Mesendoderm (in vitro differentiated cells): ENCODE results near the gene ZGLP1.

Experiments used
- DNase-seq: peaks from one replicate; pipeline ENCODE4 v3.0.0; 2013
- H2AK5ac ChIP-seq: 2 replicates; pipeline ENCODE4 v1.6.1; 2013; ENCODE audit warnings: low read length, inconsistent platforms
- H2BK120ac ChIP-seq: 2 replicates; pipeline ENCODE4 v1.6.1; 2013; ENCODE audit warnings: low read depth, mild to moderate bottlenecking, low read length, moderate library complexity, mixed read lengths
- H2BK15ac ChIP-seq: replicated peaks from 2 replicates; pipeline ENCODE4 v1.6.1; 2013; ENCODE audit warnings: low read depth, mild to moderate bottlenecking, moderate library complexity
- H2BK5ac ChIP-seq: 2 replicates; pipeline ENCODE4 v1.6.1; 2013; ENCODE audit warnings: low read length, inconsistent platforms
- H3K18ac ChIP-seq: 2 replicates; pipeline ENCODE4 v1.6.1; 2013; ENCODE audit warnings: mild to moderate bottlenecking, low read length, mixed read lengths
- H3K23ac ChIP-seq: one replicate; pipeline ENCODE4 v1.6.1; 2013; ENCODE audit warnings: low read length
- H3K27ac ChIP-seq: 2 replicates; pipeline ENCODE4 v1.5.1; 2013; ENCODE audit warnings: low read depth, mild to moderate bottlenecking, inconsistent platforms, low read length, moderate library complexity
- H3K27me3 ChIP-seq: 2 replicates; pipeline ENCODE4 v1.6.1; 2013; ENCODE audit warnings: low read length, control low read depth, mild to moderate bottlenecking, inconsistent platforms; ENCODE audit not compliant: insufficient read depth, poor library complexity
- H3K36me3 ChIP-seq: 2 replicates; pipeline ENCODE4 v1.6.1; 2013; ENCODE audit warnings: low read length, inconsistent platforms; ENCODE audit not compliant: control insufficient read depth, insufficient read depth
- H3K4ac ChIP-seq: one replicate; pipeline ENCODE4 v1.6.1; 2013; ENCODE audit warnings: low read depth, mild to moderate bottlenecking, low read length, moderate library complexity
- H3K4me1 ChIP-seq: 2 replicates; pipeline ENCODE4 v1.6.1; 2013; ENCODE audit warnings: low read depth, low read length, inconsistent platforms; ENCODE audit not compliant: control insufficient read depth
- H3K4me2 ChIP-seq: 2 replicates; pipeline ENCODE4 v1.6.1; 2013; ENCODE audit warnings: low read length
- H3K4me3 ChIP-seq: 2 replicates; pipeline ENCODE4 v1.5.1; 2013; ENCODE audit warnings: mild to moderate bottlenecking, low read length
- H3K56ac ChIP-seq: one replicate; pipeline ENCODE4 v1.6.1; 2013; ENCODE audit warnings: low read length
- H3K79me1 ChIP-seq: 2 replicates; pipeline ENCODE4 v1.6.1; 2013; ENCODE audit warnings: low read length, inconsistent platforms
- H3K79me2 ChIP-seq: 2 replicates; pipeline ENCODE4 v1.6.1; 2013; ENCODE audit warnings: mild to moderate bottlenecking, low read length; ENCODE audit not compliant: control insufficient read depth, insufficient read depth
- H3K9ac ChIP-seq: 2 replicates; pipeline ENCODE4 v1.6.1; 2013; ENCODE audit warnings: low read length, inconsistent platforms
- H4K5ac ChIP-seq: one replicate; pipeline ENCODE4 v1.6.1; 2013; ENCODE audit warnings: low read length
- H4K8ac ChIP-seq: one replicate; pipeline ENCODE4 v1.6.1; 2013; ENCODE audit warnings: low read depth, mild to moderate bottlenecking, control low read depth, low read length, moderate library complexity
- WGBS: extraction: QIAGEN DNeasy Blood & Tissue Kit; methylation state at CpG from one replicate; pipeline ENCODE4 v1.1.7; 2013; ENCODE audit warnings: low lambda C conversion rate, missing lambda C conversion rate; ENCODE audit not compliant: insufficient coverage; ENCODE audit errors: extremely low coverage; 5-methylcytosine and 5-hydroxymethylcytosine counted together

The ZGLP1 gene

GRCh38 chr19:10332158-10332964 is 22.7 kb upstream of the ZGLP1 start:
- peak overlapping the region; percentile 73 for H3K4me2 ChIP-seq
- H3K9ac ChIP-seq, result peak overlapping the region; percentile 80
- peaks cover 4% of the 10 kb centered on the region for H3K36me3 ChIP-seq
- peaks cover 3% of the 10 kb centered on the region for H3K4me1 ChIP-seq
- H4K5ac ChIP-seq, result no peak overlapping the region
- H3K56ac ChIP-seq, result peak overlapping the region; percentile 92
- no peak overlapping the region for H2BK5ac ChIP-seq
- H3K23ac ChIP-seq, result no peak overlapping the region
- no CpG with 5 or more reads among the region's 18 CpGs for WGBS
- peaks cover 17% of the 10 kb centered on the region for H3K79me2 ChIP-seq
- no peak overlapping the region for H3K27ac ChIP-seq
- no peak overlapping the region for H2AK5ac ChIP-seq
- no peak overlapping the region for H3K18ac ChIP-seq
- H3K4me3 ChIP-seq, result peak overlapping the region; percentile 74
- no peak overlapping the region for H2BK120ac ChIP-seq
- peaks cover 11% of the 10 kb centered on the region for H3K79me1 ChIP-seq
- DNase-seq, result no peak
- H3K27me3 ChIP-seq, result no peaks in the 10 kb centered on the region
- no peak overlapping the region for H2BK15ac ChIP-seq
- no peak overlapping the region for H3K4ac ChIP-seq
- H4K8ac ChIP-seq, result no peak overlapping the region

- no peak overlapping the region for H2BK5ac ChIP-seq
- H3K4ac ChIP-seq, result no peak overlapping the region
- H4K8ac ChIP-seq, result no peak overlapping the region
- H3K36me3 ChIP-seq, result peaks cover 7% of the 10 kb centered on the region
- no peak overlapping the region for H2BK15ac ChIP-seq
- H3K4me1 ChIP-seq, result peaks cover 3% of the 10 kb centered on the region
- no peak overlapping the region for H3K4me2 ChIP-seq
- no peaks in the 10 kb centered on the region for H3K27me3 ChIP-seq
- no peak overlapping the region for H2AK5ac ChIP-seq
- H3K27ac ChIP-seq, result no peak overlapping the region
- peaks cover 11% of the 10 kb centered on the region for H3K79me1 ChIP-seq
- H3K23ac ChIP-seq, result no peak overlapping the region
- no peak overlapping the region for H3K4me3 ChIP-seq
- H3K9ac ChIP-seq, result no peak overlapping the region
- no peak for DNase-seq
- no peak overlapping the region for H3K18ac ChIP-seq
- no CpG with 5 or more reads among the region's 13 CpGs for whole genome bisulfite sequencing
- H3K79me2 ChIP-seq, result peaks cover 17% of the 10 kb centered on the region
- H4K5ac ChIP-seq, result no peak overlapping the region
- no peak overlapping the region for H2BK120ac ChIP-seq
- no peak overlapping the region for H3K56ac ChIP-seq
Measured at GRCh38 chr19:10329555-10329954, 19.9 kb upstream of the ZGLP1 start.

- H3K36me3 ChIP-seq, result peaks cover 7% of the 10 kb centered on the region
- no peak overlapping the region for H3K4me3 ChIP-seq
- H3K56ac ChIP-seq, result no peak overlapping the region
- no peak overlapping the region for H3K9ac ChIP-seq
- H2BK15ac ChIP-seq, result no peak overlapping the region
- H3K79me2 ChIP-seq, result peaks cover 17% of the 10 kb centered on the region
- H3K27ac ChIP-seq, result no peak overlapping the region
- no peaks in the 10 kb centered on the region for H3K27me3 ChIP-seq
- H4K8ac ChIP-seq, result no peak overlapping the region
- WGBS, result no CpG with 5 or more reads among the region's 41 CpGs
- H2AK5ac ChIP-seq, result no peak overlapping the region
- H3K4me1 ChIP-seq, result peaks cover 3% of the 10 kb centered on the region
- H3K4me2 ChIP-seq, result no peak overlapping the region
- DNase-seq, result no peak
- no peak overlapping the region for H3K18ac ChIP-seq
- H3K4ac ChIP-seq, result no peak overlapping the region
- no peak overlapping the region for H3K23ac ChIP-seq
- H3K79me1 ChIP-seq, result peaks cover 11% of the 10 kb centered on the region
- no peak overlapping the region for H2BK120ac ChIP-seq
- no peak overlapping the region for H4K5ac ChIP-seq
- H2BK5ac ChIP-seq, result no peak overlapping the region
Measured at GRCh38 chr19:10328558-10329429, 19.2 kb upstream of the ZGLP1 start.

- Histone ChIP-seq H3K23ac (no peak overlapping the region), H3K4me2 (no peak overlapping the region), H3K79me1 (peaks cover 11% of the 10 kb centered on the region), H3K4ac (no peak overlapping the region), H2BK5ac (no peak overlapping the region), H3K56ac (no peak overlapping the region), H4K8ac (no peak overlapping the region), H3K36me3 (peaks cover 7% of the 10 kb centered on the region), H3K79me2 (peaks cover 15% of the 10 kb centered on the region), H3K27me3 (no peaks in the 10 kb centered on the region), H3K27ac (no peak overlapping the region), H3K4me3 (no peak overlapping the region), H3K18ac (no peak overlapping the region), H2BK120ac (no peak overlapping the region), H3K9ac (no peak overlapping the region), H2AK5ac (no peak overlapping the region), H4K5ac (no peak overlapping the region), H2BK15ac (no peak overlapping the region), H3K4me1 (peaks cover 3% of the 10 kb centered on the region)
- DNase-seq, result no peak
- no CpG with 5 or more reads among the region's 7 CpGs for WGBS
Measured at GRCh38 chr19:10327793-10328192, 18.2 kb upstream of the ZGLP1 start.

- H3K27me3 ChIP-seq, result no peaks in the 10 kb centered on the region
- no peak overlapping the region for H4K8ac ChIP-seq
- H3K4me1 ChIP-seq, result no peaks in the 10 kb centered on the region
- H3K23ac ChIP-seq, result no peak overlapping the region
- no peak overlapping the region for H2BK120ac ChIP-seq
- no peak overlapping the region for H3K27ac ChIP-seq
- DNase-seq, result no peak
- no peak overlapping the region for H3K4me3 ChIP-seq
- no CpG with 5 or more reads among the region's 8 CpGs for WGBS
- H3K79me1 ChIP-seq, result peaks cover 3% of the 10 kb centered on the region
- H3K79me2 ChIP-seq, result no peaks in the 10 kb centered on the region
- H3K4me2 ChIP-seq, result no peak overlapping the region
- H3K4ac ChIP-seq, result no peak overlapping the region
- H3K18ac ChIP-seq, result no peak overlapping the region
- H4K5ac ChIP-seq, result no peak overlapping the region
- H2BK15ac ChIP-seq, result no peak overlapping the region
- no peak overlapping the region for H3K56ac ChIP-seq
- peaks cover 12% of the 10 kb centered on the region for H3K36me3 ChIP-seq
- no peak overlapping the region for H2AK5ac ChIP-seq
- H3K9ac ChIP-seq, result no peak overlapping the region
- no peak overlapping the region for H2BK5ac ChIP-seq
Measured at GRCh38 chr19:10325732-10326131, 16.1 kb upstream of the ZGLP1 start.
